Coronary artery (tissue), 2 donors: ENCODE measurements around the gene HIGD2A.

ENCODE experiments used
- DNase-seq: peaks from one replicate; pipeline ENCODE4 v3.0.0-alpha.2; 2017; ENCODE audit warnings: low spot score
- H3K27ac ChIP-seq, 2 donors: fragments of 200-600 bp; sonication (generic); one replicate each; pipeline ENCODE4 v1.5.1; 2016 to 2019
- H3K4me3 ChIP-seq: fragments of 200-600 bp; sonication (generic); 2 replicates; pipeline ENCODE4 v1.5.1; 2016; ENCODE audit warnings: mild to moderate bottlenecking, moderate library complexity
- TF ChIP-seq, protein P1 (sequence below): fragments of 200-600 bp; sonication (generic); IDR thresholded peaks from one replicate; pipeline ENCODE4 v1.5.1; 2019; ENCODE audit warnings: antibody characterized with exemption

HIGD2A gene, protein sequence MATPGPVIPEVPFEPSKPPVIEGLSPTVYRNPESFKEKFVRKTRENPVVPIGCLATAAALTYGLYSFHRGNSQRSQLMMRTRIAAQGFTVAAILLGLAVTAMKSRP

DNA sequence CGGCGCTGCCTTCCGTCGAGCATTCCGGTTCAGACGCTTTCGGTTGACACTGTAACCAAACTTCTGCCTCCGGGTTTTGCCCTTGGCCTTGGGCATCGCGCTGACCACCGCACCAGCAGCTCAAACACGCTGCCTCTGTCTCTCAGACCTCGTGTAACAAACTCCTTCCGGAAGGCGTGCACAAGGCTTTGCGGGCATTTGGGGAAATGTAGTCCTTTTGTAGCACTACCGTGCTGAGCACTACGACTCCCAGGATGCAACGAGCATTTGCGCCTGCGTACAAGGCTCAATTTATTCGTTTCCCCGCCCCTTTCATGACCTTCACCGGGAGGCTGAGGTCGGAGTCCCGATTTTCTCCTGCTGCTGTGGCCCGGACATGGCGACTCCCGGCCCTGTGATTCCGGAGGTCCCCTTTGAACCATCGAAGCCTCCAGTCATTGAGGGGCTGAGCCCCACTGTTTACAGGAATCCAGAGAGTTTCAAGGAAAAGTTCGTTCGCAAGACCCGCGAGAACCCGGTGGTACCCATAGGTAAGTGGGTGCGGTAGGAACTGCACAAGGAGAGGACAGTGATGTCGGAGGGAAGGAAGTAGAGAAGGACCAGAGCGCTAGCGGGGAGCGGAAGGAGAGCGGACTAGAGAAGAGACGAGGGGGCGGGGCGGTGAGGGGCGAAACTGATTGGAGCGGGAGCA lies at the start of gene HIGD2A, which contains the start of gene NOP16:
Gene HIGD2A (plus strand): TSS at position 308 of the 691 bp plus-strand sequence. CDS start 69 bp downstream, at position 377.
Gene NOP16 (minus strand): TSS at position 155 of the 691 bp plus-strand sequence. CDS start 59 bp downstream, at position 96.
- Histone ChIP-seq H3K4me3 (peak within 1 kb of the TSS; percentile 95), H3K27ac (peak within 1 kb of the TSS; percentile 91 to 95)
- peak; percentile 98 for DNase-seq
- TF ChIP-seq, protein P1, sequence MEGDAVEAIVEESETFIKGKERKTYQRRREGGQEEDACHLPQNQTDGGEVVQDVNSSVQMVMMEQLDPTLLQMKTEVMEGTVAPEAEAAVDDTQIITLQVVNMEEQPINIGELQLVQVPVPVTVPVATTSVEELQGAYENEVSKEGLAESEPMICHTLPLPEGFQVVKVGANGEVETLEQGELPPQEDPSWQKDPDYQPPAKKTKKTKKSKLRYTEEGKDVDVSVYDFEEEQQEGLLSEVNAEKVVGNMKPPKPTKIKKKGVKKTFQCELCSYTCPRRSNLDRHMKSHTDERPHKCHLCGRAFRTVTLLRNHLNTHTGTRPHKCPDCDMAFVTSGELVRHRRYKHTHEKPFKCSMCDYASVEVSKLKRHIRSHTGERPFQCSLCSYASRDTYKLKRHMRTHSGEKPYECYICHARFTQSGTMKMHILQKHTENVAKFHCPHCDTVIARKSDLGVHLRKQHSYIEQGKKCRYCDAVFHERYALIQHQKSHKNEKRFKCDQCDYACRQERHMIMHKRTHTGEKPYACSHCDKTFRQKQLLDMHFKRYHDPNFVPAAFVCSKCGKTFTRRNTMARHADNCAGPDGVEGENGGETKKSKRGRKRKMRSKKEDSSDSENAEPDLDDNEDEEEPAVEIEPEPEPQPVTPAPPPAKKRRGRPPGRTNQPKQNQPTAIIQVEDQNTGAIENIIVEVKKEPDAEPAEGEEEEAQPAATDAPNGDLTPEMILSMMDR = no peak

DNA sequence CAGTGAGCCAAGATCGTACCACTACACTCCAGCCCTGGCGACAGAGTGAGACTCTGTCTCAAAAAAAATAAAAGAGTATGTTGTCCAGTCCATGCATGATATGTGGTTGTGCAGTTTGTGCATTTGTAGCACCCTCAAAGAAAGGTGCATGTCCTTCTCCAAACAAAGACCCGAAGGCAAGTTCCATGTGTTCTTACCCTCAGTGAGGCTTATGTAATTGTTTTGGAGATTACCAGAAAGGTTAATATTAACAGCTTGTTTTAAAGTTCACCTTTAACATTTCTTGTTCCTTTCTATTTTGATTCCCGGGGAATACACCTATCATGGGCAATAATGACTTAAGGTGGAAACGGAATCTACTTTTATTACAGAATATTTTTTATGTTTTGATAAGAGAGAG lies 49.2 kb upstream of the HIGD2A start:
- DNase-seq = no peak
- Histone ChIP-seq H3K4me3 (no peak overlapping the region), H3K27ac (no peak overlapping the region)
- TF ChIP-seq, protein P1 = no peak

DNA sequence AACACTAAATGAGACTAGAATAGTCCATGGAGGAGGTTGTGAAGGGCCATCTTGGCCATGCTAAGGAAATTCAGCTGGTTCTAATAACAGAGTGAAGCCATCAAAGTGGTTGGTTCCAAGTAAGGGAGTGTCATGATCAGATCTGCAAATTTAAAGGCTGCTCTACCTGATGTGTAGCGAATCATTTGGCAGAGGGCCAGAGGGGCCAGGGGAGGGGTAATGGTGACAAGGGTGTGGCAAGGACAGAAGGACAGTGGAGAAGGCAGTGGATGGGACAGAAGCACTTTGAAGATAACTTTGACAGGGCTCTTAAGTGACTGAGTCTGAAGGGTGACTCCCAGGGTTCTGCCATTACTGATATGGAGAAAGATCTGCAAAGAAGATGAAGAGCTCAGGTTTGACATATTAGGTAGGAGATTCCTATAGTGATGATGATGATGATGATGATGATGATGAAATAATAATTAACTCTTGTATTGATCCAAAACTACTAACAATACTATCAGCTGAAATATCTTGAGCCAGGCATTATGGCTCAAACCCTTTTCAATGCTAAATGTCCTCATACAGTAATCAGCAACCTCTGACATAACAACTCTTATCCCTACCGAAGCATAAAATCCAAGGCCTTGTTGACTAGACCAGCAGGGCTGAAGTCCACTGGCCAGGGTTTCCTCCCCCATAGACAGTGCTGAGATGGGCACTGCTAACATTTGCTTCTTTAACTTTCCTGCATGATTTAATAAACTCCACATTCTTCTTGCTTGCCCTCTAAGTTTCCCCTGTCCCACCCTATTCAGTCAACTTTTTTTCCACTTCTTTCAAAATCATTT lies 47.0 kb upstream of the HIGD2A start:
- H3K4me3 ChIP-seq = no peak overlapping the region
- no peak overlapping the region for H3K27ac ChIP-seq
- TF ChIP-seq, protein P1 = no peak
- no peak for DNase-seq

DNA sequence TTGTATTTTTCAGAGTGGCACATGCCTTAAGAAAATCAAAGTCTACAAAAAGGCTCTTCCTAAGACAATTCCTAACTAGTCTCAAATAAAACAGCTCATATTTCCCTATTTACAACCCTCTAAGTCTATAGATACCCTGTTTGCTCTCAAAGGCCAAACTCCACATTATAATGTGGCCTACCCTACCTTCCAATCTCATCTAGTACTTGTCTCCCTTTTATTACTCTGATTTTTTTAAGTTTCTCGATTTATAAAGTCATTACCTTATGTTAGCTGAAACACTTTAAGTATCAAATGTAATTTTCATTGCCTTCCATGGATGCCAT lies 46.4 kb upstream of the HIGD2A start:
- Histone ChIP-seq H3K27ac (no peak overlapping the region), H3K4me3 (no peak overlapping the region)
- DNase-seq = no peak
- TF ChIP-seq, protein P1 = no peak

DNA sequence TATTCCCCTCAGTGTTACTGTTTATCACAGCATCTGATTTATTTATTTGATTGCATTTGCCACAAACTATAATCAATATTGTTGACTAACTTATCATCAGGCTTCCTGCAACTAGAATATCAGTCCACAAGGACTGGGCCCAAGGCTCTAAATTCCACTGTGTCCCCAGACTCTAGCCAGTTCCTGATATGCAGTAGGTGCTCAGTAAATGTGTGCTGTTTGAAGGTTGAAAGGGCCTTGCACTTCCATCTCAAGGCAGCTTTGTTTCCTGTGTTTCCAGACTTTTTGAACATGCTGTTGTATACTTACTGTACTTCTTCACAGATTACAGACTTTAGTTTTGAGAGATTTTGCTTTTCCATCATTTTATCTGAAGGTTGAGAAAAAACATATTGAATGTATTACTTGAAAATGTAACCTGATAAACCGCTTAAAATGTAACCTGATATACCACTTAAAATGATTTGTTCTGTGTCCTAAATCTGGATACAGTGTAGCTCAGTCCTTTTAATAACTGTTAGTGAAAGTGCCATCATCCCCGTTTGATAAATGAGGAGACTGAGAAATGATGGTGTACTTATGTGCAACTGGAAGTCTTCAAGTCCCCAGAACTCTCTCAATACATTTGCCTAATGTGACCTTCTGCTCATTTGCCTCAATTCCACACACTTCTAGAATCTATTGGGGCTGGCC lies 45.6 kb upstream of the HIGD2A start:
- no peak overlapping the region for H3K4me3 ChIP-seq
- DNase-seq = no peak
- no peak overlapping the region for H3K27ac ChIP-seq
- TF ChIP-seq, protein P1 = no peak

DNA sequence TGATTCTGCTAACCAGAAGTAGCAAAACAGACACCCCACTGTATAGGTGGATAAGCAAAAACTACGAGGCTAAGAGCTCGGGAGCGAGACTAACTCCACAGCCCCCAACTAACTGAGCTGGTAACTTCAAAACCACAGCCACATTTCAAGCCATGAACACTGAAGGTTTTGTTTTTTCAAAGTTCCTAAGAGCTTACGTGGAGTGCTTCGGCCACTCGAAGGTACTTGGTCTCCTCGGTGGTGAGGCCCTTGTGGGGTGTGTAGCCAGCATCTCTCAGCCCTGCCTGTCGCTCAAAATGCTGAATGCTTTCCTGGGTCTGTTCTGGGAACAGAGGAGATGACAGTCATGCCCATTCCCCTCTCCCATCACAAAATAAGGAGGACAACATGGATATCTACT lies 38.1 kb upstream of the HIGD2A start:
- TF ChIP-seq, protein P1 = no peak
- DNase-seq = no peak
- H3K27ac ChIP-seq = no peak overlapping the region
- H3K4me3 ChIP-seq = no peak overlapping the region
